K562 (cell line): ENCODE results near the gene MAGEB4. TPM values are rescaled to one million over a fixed set of nuclear protein-coding genes. Genes with fewer than 3 reads are reported as not detected.

Experiments used
- CBFB ChIP-seq: sonication (generic); formaldehyde crosslinking; IDR thresholded peaks from 2 replicates; pipeline ENCODE4 v1.4.0; 2020; ENCODE audit warnings: mild to moderate bottlenecking, missing genetic modification reagents
- DDX20 ChIP-seq: fragments of 450-650 bp; IDR thresholded peaks from 2 replicates; pipeline ENCODE4 v1.6.1; 2016; ENCODE audit warnings: missing genetic modification characterization, low read depth, mild to moderate bottlenecking, missing compliant biosample characterization, moderate library complexity
- EP400 ChIP-seq: fragments of 450-650 bp; IDR thresholded peaks from 2 replicates; pipeline ENCODE4 v1.6.1; 2017; ENCODE audit warnings: antibody characterized with exemption, mild to moderate bottlenecking, moderate library complexity
- HDAC1 ChIP-seq, 2 experiments: fragments of 450-650 bp; IDR thresholded peaks; 2 replicates each; pipeline ENCODE4 v1.6.1; 2016 to 2017; ENCODE audit warnings: inconsistent platforms in 1 of 2, mild to moderate bottlenecking in 1 of 2, moderate library complexity in 1 of 2
- HNRNPL ChIP-seq: fragments of 200-400 bp; formaldehyde crosslinking; IDR thresholded peaks from 2 replicates; pipeline ENCODE4 v1.6.1; 2017; ENCODE audit warnings: low read depth, mild to moderate bottlenecking, low read length
- HOXB6 ChIP-seq: fragments of 250-450 bp; sonication (Bioruptor Pico); IDR thresholded peaks from 2 replicates; pipeline ENCODE4 v1.5.1; 2022; ENCODE audit warnings: mild to moderate bottlenecking, borderline replicate concordance
- KDM2B ChIP-seq: fragments of 250-450 bp; sonication (Bioruptor Pico); IDR thresholded peaks from 2 replicates; pipeline ENCODE4 v1.8.0; 2021; ENCODE audit warnings: mild to moderate bottlenecking, moderate library complexity
- PHB ChIP-seq: fragments of 250-450 bp; sonication (Bioruptor Pico); IDR thresholded peaks from 2 replicates; pipeline ENCODE4 v1.5.0; 2021
- SRSF7 ChIP-seq: fragments of 200-400 bp; formaldehyde crosslinking; optimal IDR thresholded peaks from 2 replicates; pipeline ENCODE3; 2017; ENCODE audit warnings: mild to moderate bottlenecking, low read depth, low read length
- TAF7 ChIP-seq: fragments of 450-650 bp; IDR thresholded peaks from 2 replicates; pipeline ENCODE4 v1.6.1; 2016; ENCODE audit warnings: missing genetic modification characterization, missing compliant biosample characterization
- TEAD4 ChIP-seq, 2 experiments: sonication (generic) in 1 of 2; formaldehyde crosslinking in 1 of 2; IDR thresholded peaks; 2 replicates each; pipeline versions ENCODE4 v1.6.1 to v1.8.0; 2012 to 2022; ENCODE audit warnings: borderline replicate concordance in 1 of 2, inconsistent platforms in 1 of 2, low read length in 1 of 2, mild to moderate bottlenecking in 1 of 2, missing genetic modification reagents in 1 of 2
- USF2 ChIP-seq: sonication (generic); formaldehyde crosslinking; IDR thresholded peaks from 2 replicates; pipeline ENCODE4 v1.5.0; 2020; ENCODE audit warnings: missing genetic modification reagents
- ZBTB1 ChIP-seq: sonication (generic); formaldehyde crosslinking; IDR thresholded peaks from 2 replicates; pipeline ENCODE4 v1.8.1; 2023; ENCODE audit warnings: missing genetic modification reagents, low read depth, mild to moderate bottlenecking, borderline replicate concordance
- ZBTB33 ChIP-seq: sonication (generic); formaldehyde crosslinking; IDR thresholded peaks from 2 replicates; pipeline ENCODE4 v1.8.1; 2023; ENCODE audit warnings: mild to moderate bottlenecking, missing genetic modification reagents
- ZKSCAN3 ChIP-seq: fragments of 250-450 bp; sonication (Bioruptor Pico); IDR thresholded peaks from 2 replicates; pipeline ENCODE4 v1.4.0; 2020
- ZNF121 ChIP-seq: sonication (generic); formaldehyde crosslinking; conservative IDR thresholded peaks from 2 replicates; pipeline ENCODE4 v1.8.0; 2022; ENCODE audit warnings: missing genetic modification reagents
- ZNF133 ChIP-seq: fragments of 250-450 bp; sonication (Bioruptor Pico); IDR thresholded peaks from 2 replicates; pipeline ENCODE4 v1.4.0; 2020; ENCODE audit warnings: mild to moderate bottlenecking
- ZNF57 ChIP-seq: fragments of 450-650 bp; formaldehyde crosslinking; IDR thresholded peaks from 2 replicates; pipeline ENCODE4 v1.4.0; 2020; ENCODE audit warnings: mild to moderate bottlenecking, moderate library complexity
- ZNF785 ChIP-seq: fragments of 250-450 bp; sonication (Bioruptor Pico); IDR thresholded peaks from 2 replicates; pipeline ENCODE4 v1.4.0; 2020; ENCODE audit warnings: mild to moderate bottlenecking
- polyA plus RNA-seq, 8 experiments: library from polyadenylated mRNA; depleted of rRNA in 4 of 8; stranded (reverse) in 5 of 8; unstranded in 3 of 8; fragments of >200 nt; fragmentation: Nextera tagmentation in 2 of 8; fragmentation: Illumina TruSeq in 1 of 8; extraction: Ambion mirVana in 2 of 8; extraction: Trizol in 1 of 8; gene quantifications; 2 replicates each; pipeline versions ENCODE4 v1.2.1 to v1.2.3, GENCODE V29; 2011 to 2014; ENCODE audit warnings: inconsistent platforms in 1 of 8, missing spikeins in 1 of 8
- total RNA-seq, 7 experiments: library from RNA; depleted of rRNA in 6 of 7; stranded (reverse); fragments of >200 nt in 6 of 7; fragmentation: Illumina TruSeq in 2 of 7; extraction: Trizol in 2 of 7; gene quantifications; 2 replicates each; pipeline versions ENCODE4 v1.2.1 to v1.2.3, GENCODE V29; 2011 to 2021; ENCODE audit warnings: low replicate concordance in 1 of 7
- TF ChIP-seq, protein P1 (sequence below): fragments of 450-650 bp; formaldehyde crosslinking; IDR thresholded peaks from 2 replicates; pipeline ENCODE4 v1.4.0; 2022; ENCODE audit warnings: mild to moderate bottlenecking, moderate library complexity
- TF ChIP-seq, protein P2 (sequence below): sonication (generic); formaldehyde crosslinking; IDR thresholded peaks from 2 replicates; pipeline ENCODE4 v1.8.0; 2022; ENCODE audit warnings: mild to moderate bottlenecking, missing genetic modification reagents
- TF ChIP-seq, protein P3 (sequence below): fragments of 200-800 bp; sonication (Bioruptor generic); IDR thresholded peaks from 2 replicates; pipeline ENCODE4 v1.6.1; 2017; ENCODE audit warnings: missing genetic modification characterization, missing compliant biosample characterization

The MAGEB4 gene
- total and polyA plus RNA-seq, 9 of the 15 experiments (the other 6 are each of a cell fraction or from before 2014, with no cell fraction given) = 0.04 to 0.09 (median 0.06) TPM; not detected in 6

DNA sequence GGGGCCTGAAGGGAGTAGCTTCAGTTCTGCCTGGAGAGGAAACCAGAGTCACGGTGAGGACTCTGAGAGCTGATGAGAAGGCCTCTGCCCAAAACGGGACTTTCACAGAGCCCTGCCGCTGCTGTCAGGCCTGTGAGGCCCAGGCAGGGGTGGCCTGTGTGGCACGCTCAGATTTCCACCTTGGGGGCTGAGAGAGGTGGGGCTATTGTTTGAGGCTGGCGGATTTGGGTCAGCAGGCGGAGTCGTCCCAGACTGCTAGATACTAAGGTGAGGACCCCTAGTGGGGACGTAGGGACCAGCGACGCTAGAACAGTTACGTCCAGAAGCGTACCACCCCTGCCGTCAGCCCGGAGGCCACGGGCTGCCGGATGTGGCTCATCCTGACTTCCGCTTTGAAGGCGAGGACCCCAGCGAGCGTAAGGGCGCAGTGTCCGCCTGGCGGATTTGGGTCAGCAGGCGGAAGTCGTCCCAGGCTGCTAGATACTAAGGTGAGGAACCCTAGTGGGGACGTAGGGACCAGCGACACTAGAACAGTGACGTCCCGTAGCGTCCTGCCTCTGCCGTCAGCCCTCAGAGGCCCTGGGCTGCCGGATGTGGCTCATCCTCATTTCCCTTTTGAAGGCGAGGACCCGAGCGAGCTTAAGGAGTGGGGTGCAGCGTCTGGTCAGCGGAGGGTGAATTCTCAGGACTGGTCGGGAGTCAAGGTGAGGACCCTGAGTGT, 5.1 kb downstream of the MAGEB4 start, which contains the start of gene MAGEB1 (continued):
- TF ChIP-seq ZBTB33 (CRISPR knock-in tag) (no peak), HDAC1 (IDR thresholded peaks at IDR 0.05) (no peak), USF2 (CRISPR knock-in tag) (no peak), ZNF133 (CRISPR knock-in tag) (no peak), TEAD4 (IDR thresholded peaks at IDR 0.05; ENCODE audit: low read length) (no peak), TEAD4 (CRISPR knock-in tag; IDR thresholded peaks at IDR 0.05; ENCODE audit: borderline replicate concordance) (no peak), ZBTB1 (CRISPR knock-in tag) (no peak), HOXB6 (CRISPR knock-in tag) (no peak), ZNF785 (CRISPR knock-in tag) (no peak), EP400 (no peak), SRSF7 (no peak), TAF7 (tag) (no peak), HNRNPL (no peak), DDX20 (tag) (no peak), ZKSCAN3 (no peak), ZNF121 (no peak), CBFB (CRISPR knock-in tag) (no peak), PHB (CRISPR knock-in tag) (no peak), ZNF57 (CRISPR knock-in tag) (no peak), KDM2B (no peak)
- TF ChIP-seq, protein P1, sequence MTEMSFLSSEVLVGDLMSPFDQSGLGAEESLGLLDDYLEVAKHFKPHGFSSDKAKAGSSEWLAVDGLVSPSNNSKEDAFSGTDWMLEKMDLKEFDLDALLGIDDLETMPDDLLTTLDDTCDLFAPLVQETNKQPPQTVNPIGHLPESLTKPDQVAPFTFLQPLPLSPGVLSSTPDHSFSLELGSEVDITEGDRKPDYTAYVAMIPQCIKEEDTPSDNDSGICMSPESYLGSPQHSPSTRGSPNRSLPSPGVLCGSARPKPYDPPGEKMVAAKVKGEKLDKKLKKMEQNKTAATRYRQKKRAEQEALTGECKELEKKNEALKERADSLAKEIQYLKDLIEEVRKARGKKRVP (CRISPR knock-in tag) = no peak
- TF ChIP-seq, protein P2, sequence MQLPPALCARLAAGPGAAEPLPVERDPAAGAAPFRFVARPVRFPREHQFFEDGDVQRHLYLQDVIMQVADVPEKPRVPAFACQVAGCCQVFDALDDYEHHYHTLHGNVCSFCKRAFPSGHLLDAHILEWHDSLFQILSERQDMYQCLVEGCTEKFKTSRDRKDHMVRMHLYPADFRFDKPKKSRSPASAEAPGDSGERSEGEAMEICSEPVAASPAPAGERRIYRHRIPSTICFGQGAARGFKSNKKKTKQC (CRISPR knock-in tag) = peak; percentile 43; the same call in 1 of the 2 replicates
- TF ChIP-seq, protein P3, sequence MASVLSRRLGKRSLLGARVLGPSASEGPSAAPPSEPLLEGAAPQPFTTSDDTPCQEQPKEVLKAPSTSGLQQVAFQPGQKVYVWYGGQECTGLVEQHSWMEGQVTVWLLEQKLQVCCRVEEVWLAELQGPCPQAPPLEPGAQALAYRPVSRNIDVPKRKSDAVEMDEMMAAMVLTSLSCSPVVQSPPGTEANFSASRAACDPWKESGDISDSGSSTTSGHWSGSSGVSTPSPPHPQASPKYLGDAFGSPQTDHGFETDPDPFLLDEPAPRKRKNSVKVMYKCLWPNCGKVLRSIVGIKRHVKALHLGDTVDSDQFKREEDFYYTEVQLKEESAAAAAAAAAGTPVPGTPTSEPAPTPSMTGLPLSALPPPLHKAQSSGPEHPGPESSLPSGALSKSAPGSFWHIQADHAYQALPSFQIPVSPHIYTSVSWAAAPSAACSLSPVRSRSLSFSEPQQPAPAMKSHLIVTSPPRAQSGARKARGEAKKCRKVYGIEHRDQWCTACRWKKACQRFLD = no peak
